HepG2 (cell line): Measurements from ENCODE around the gene RNPEPL1. TPM values are rescaled to one million over a fixed set of nuclear protein-coding genes. Genes with fewer than 3 reads are reported as not detected.

Experiments
- ATAC-seq: fragments of 200-7000 bp; cut with Tn5 transposase; 3 replicates; pipeline ENCODE4 v1.9.1; 2020; ENCODE audit warnings: mild to moderate bottlenecking, moderate library complexity
- BruUV-seq: library from RNA; stranded (reverse); fragments of 400-500 nt; replicated peaks from 2 replicates; lab custom pipeline; 2021; lab: Mats Ljungman, UMichigan
- CTCF ChIA-PET: fragments of 300-600 bp; formaldehyde crosslinking; extraction: SDS; loops from one replicate; lab custom pipeline; 2021; ENCODE audit warnings: low total read pairs, inconsistent platforms, low intra/inter-chr PET ratio; lab: Yijun Ruan, JAX
- POLR2A ChIA-PET: fragments of 350-600 bp; sonication (Branson Sonifier 250); formaldehyde crosslinking; loops from one replicate; lab custom pipeline; 2020; ENCODE audit warnings: antibody characterized with exemption, inconsistent platforms; lab: Yijun Ruan, JAX
- DNase-seq: peaks from one replicate; pipeline ENCODE4 v3.0.0-alpha.2; 2015; ENCODE audit warnings: low spot score
- FAIRE-seq: peaks from 3 replicates; lab custom pipeline; 2011; peaks lifted over from hg19 to GRCh38; lab: Jason Lieb, UNC
- H2AFZ ChIP-seq: one replicate; pipeline ENCODE4 v1.6.1; 2011; ENCODE audit warnings: low read length, inconsistent platforms
- H3K27ac ChIP-seq: fragments of 300-600 bp; 3 replicates; pipeline ENCODE4 v1.8.0; 2011; ENCODE audit warnings: mixed run types, mild to moderate bottlenecking, mixed read lengths, low read length, inconsistent platforms; ENCODE audit not compliant: insufficient read depth; ENCODE audit errors: extremely low read length
- H3K27me3 ChIP-seq, 2 experiments: fragments of 200-600 bp in 1 of 2; 2 replicates in 1 of 2; 3 replicates in 1 of 2; pipeline versions ENCODE4 v1.6.0 to v1.8.0; 2011; ENCODE audit warnings: low read length in 2 of 2, mild to moderate bottlenecking in 2 of 2, moderate library complexity in 2 of 2, inconsistent platforms in 1 of 2; ENCODE audit not compliant: insufficient read depth in 2 of 2, control insufficient read depth in 1 of 2
- H3K36me3 ChIP-seq, 2 experiments: fragments of 200-600 bp in 1 of 2; replicated peaks in 1 of 2; 2 replicates in 1 of 2; 3 replicates in 1 of 2; pipeline versions ENCODE4 v1.5.1 to v1.8.0; 2011; ENCODE audit warnings: low read length in 2 of 2, inconsistent platforms in 1 of 2; ENCODE audit not compliant: insufficient read depth in 2 of 2, control insufficient read depth in 1 of 2
- H3K4me1 ChIP-seq: 2 replicates; pipeline ENCODE4 v1.5.1; 2012; ENCODE audit warnings: low read length, inconsistent platforms; ENCODE audit not compliant: insufficient read depth
- H3K4me2 ChIP-seq: 2 replicates; pipeline ENCODE4 v1.6.0; 2011; ENCODE audit warnings: low read depth, low read length, inconsistent platforms
- H3K4me3 ChIP-seq, 3 experiments: fragments of 200-600 bp in 1 of 3; sonication (generic), shearing (Covaris generic) in 1 of 3; replicated peaks in 1 of 3; 2 replicates each; pipeline ENCODE4 v1.5.1; 2011 to 2016; ENCODE audit warnings: low read length in 3 of 3, inconsistent platforms in 2 of 3, low read depth in 2 of 3, mild to moderate bottlenecking in 2 of 3, control low read depth in 1 of 3, mixed read lengths in 1 of 3; ENCODE audit not compliant: insufficient read depth in 1 of 3
- H3K79me2 ChIP-seq: one replicate; pipeline ENCODE4 v1.6.1; 2011; ENCODE audit warnings: low read length, inconsistent platforms; ENCODE audit not compliant: insufficient read depth
- H3K9ac ChIP-seq: 2 replicates; pipeline ENCODE4 v1.6.0; 2011; ENCODE audit warnings: mild to moderate bottlenecking, low read depth, low read length, inconsistent platforms; ENCODE audit not compliant: insufficient read depth
- H3K9me3 ChIP-seq: 2 replicates; pipeline ENCODE4 v1.5.1; 2012; ENCODE audit warnings: mild to moderate bottlenecking, low read length
- H4K20me1 ChIP-seq: 2 replicates; pipeline ENCODE4 v1.6.0; 2011; ENCODE audit warnings: inconsistent platforms, mild to moderate bottlenecking, low read length, moderate library complexity; ENCODE audit not compliant: insufficient read depth
- AGO2 ChIP-seq: fragments of 200-400 bp; formaldehyde crosslinking; optimal IDR thresholded peaks from 2 replicates; pipeline ENCODE3; 2017; ENCODE audit warnings: mild to moderate bottlenecking, low read depth, low read length, moderate library complexity
- CENPX ChIP-seq: sonication (generic); formaldehyde crosslinking; IDR thresholded peaks from 2 replicates; pipeline ENCODE4 v1.9.0; 2021; ENCODE audit warnings: mild to moderate bottlenecking, missing genetic modification reagents, moderate library complexity
- CTCF ChIP-seq: sonication (generic); formaldehyde crosslinking; IDR thresholded peaks from 2 replicates; pipeline ENCODE4 v1.5.0; 2020; ENCODE audit warnings: mild to moderate bottlenecking, missing genetic modification reagents, moderate library complexity
- ELF1 ChIP-seq: sonication (generic); formaldehyde crosslinking; IDR thresholded peaks from 2 replicates; pipeline ENCODE4 v1.4.0; 2020; ENCODE audit warnings: missing genetic modification reagents
- HES4 ChIP-seq: sonication (generic); formaldehyde crosslinking; IDR thresholded peaks from 2 replicates; pipeline ENCODE4 v1.9.0; 2021; ENCODE audit warnings: mild to moderate bottlenecking, missing genetic modification reagents, borderline replicate concordance
- HNRNPK ChIP-seq: fragments of 200-400 bp; formaldehyde crosslinking; IDR thresholded peaks from 2 replicates; pipeline ENCODE4 v1.6.1; 2018; ENCODE audit warnings: low read length, low read depth, moderate library complexity, mild to moderate bottlenecking; ENCODE audit not compliant: poor library complexity, severe bottlenecking
- IRX3 ChIP-seq: sonication (generic); formaldehyde crosslinking; IDR thresholded peaks from 2 replicates; pipeline ENCODE4 v1.8.1; 2023; ENCODE audit warnings: mild to moderate bottlenecking, low read depth, missing genetic modification reagents, borderline replicate concordance
- KDM2A ChIP-seq: sonication (generic); formaldehyde crosslinking; IDR thresholded peaks from 2 replicates; pipeline ENCODE4 v1.4.0; 2020; ENCODE audit warnings: low read depth, missing genetic modification reagents, borderline replicate concordance
- MBD4 ChIP-seq: IDR thresholded peaks from 2 replicates; pipeline ENCODE4 v1.6.1; 2012; ENCODE audit warnings: low read length, inconsistent platforms, borderline replicate concordance
- NCOR1 ChIP-seq: fragments of 200-600 bp; sonication (generic); IDR thresholded peaks from 2 replicates; pipeline ENCODE4 v1.7.0; 2017; ENCODE audit warnings: antibody characterized with exemption, low read length, borderline replicate concordance
- NFE2 ChIP-seq: sonication (generic); formaldehyde crosslinking; IDR thresholded peaks from 2 replicates; pipeline ENCODE4 v1.4.0; 2020; ENCODE audit warnings: missing genetic modification reagents
- PTBP1 ChIP-seq: fragments of 200-400 bp; formaldehyde crosslinking; IDR thresholded peaks from 2 replicates; pipeline ENCODE4 v1.6.1; 2018; ENCODE audit warnings: low read length, low read depth; ENCODE audit not compliant: poor library complexity, severe bottlenecking
- SRSF1 ChIP-seq: fragments of 200-400 bp; formaldehyde crosslinking; optimal IDR thresholded peaks from 2 replicates; pipeline ENCODE3; 2017; ENCODE audit warnings: mild to moderate bottlenecking, low read depth, low read length, moderate library complexity
- TFDP1 ChIP-seq: IDR thresholded peaks from 2 replicates; pipeline ENCODE4 v1.6.1; 2016; ENCODE audit warnings: missing compliant biosample characterization, missing genetic modification reagents, borderline replicate concordance
- TGIF2 ChIP-seq: IDR thresholded peaks from 2 replicates; pipeline ENCODE4 v1.6.1; 2016; ENCODE audit warnings: control low read depth, missing compliant biosample characterization
- ZMYM3 ChIP-seq: sonication (generic); formaldehyde crosslinking; IDR thresholded peaks from 2 replicates; pipeline ENCODE4 v1.5.1; 2020; ENCODE audit warnings: mild to moderate bottlenecking, missing genetic modification reagents
- ZNF777 ChIP-seq: sonication (generic); formaldehyde crosslinking; IDR thresholded peaks from 2 replicates; pipeline ENCODE4 v1.4.0; 2020; ENCODE audit warnings: missing genetic modification reagents
- ZNF792 ChIP-seq: IDR thresholded peaks from 2 replicates; pipeline ENCODE4 v1.6.1; 2016
- ZNF83 ChIP-seq: sonication (generic); formaldehyde crosslinking; IDR thresholded peaks from 2 replicates; pipeline ENCODE4 v1.4.0; 2020; ENCODE audit warnings: missing genetic modification reagents, mild to moderate bottlenecking, borderline replicate concordance
- WGBS: methylation state at CpG from one replicate; pipeline ENCODE4 v1.1.6; 2017; ENCODE audit warnings: low lambda C conversion rate; 5-methylcytosine and 5-hydroxymethylcytosine counted together
- in situ Hi-C: cut with HindIII; loops from 2 replicates; pipeline ENCODE4 v1.10.0; 2017; ENCODE audit warnings: low pct_unique_long_range_greater_than_20kb; ENCODE audit not compliant: extremely low pct_ligation_motif_present
- intact Hi-C: fragments of 100-400 bp; cut with micrococcal nuclease; formaldehyde crosslinking; loops from one replicate; pipeline ENCODE4 v1.10.0; 2022; ENCODE audit not compliant: unreplicated experiment
- polyA plus RNA-seq, 8 experiments: library from polyadenylated mRNA; depleted of rRNA in 3 of 8; stranded (reverse) in 7 of 8; unstranded in 1 of 8; fragments of >200 nt; fragmentation: Illumina TruSeq in 4 of 8; extraction: Trizol in 4 of 8; gene quantifications; 2 replicates each; pipeline versions ENCODE4 v1.2.1 to v1.2.3, GENCODE V29; 2011 to 2016; ENCODE audit warnings: low read depth in 4 of 8, missing spikeins in 1 of 8, mixed read lengths in 1 of 8; ENCODE audit not compliant: insufficient read depth in 1 of 8
- total RNA-seq, 5 experiments: library from RNA; depleted of rRNA; stranded (reverse); fragments of >200 nt; fragmentation: Illumina TruSeq; extraction: Trizol; gene quantifications; 2 replicates each; pipeline ENCODE4 v1.2.3, GENCODE V29; 2016; ENCODE audit warnings: low read depth in 1 of 5

Gene RNPEPL1
- total and polyA plus RNA-seq, 2 of the 13 experiments (the other 11 are each of a cell fraction or from before 2014, with no cell fraction given): 13.0 to 18.0 TPM

- TF ChIP-seq ELF1 (CRISPR knock-in tag) (peak; percentile 21; the same call in 1 of the 2 replicates), ZNF83 (CRISPR knock-in tag) (no peak), ZNF777 (CRISPR knock-in tag) (no peak)
Observed at GRCh38 chr2:240624011-240624949, 56.0 kb downstream of the RNPEPL1 start (continued).

- peak within 1 kb of the TSS; percentile 74 for H3K9ac ChIP-seq
- in situ Hi-C loops: no loop called here
- peak within 1 kb of the TSS; percentile 70 for H3K4me2 ChIP-seq
- peaks cover 47% of the 10 kb centered on the region for H3K4me1 ChIP-seq
- no TSS peak for BruUV-seq
- no peak for FAIRE-seq
- no peak within 1 kb of the TSS for H2AFZ ChIP-seq
- CTCF ChIA-PET: interaction anchor here (0.9 kb wide), 1 partner anchor 20 kb away, joined by 3 read pairs; no protein-coding TSS in a partner anchor
- no peak for ATAC-seq
- H3K27me3 ChIP-seq: no peaks in the 10 kb centered on the region; a peak in 1 of 5 replicates
- POLR2A ChIA-PET: interaction anchor here (0.6 to 7.1 kb wide), 3 partner anchors 20 to 60 kb away, joined by 3 to 46 read pairs (median 6); no protein-coding TSS in a partner anchor
- DNase-seq: no peak
- peak within 1 kb of the TSS; percentile 92 for H3K27ac ChIP-seq
- no peaks in the 10 kb centered on the region for H4K20me1 ChIP-seq
- peak within 1 kb of the TSS in 1 of 3 experiments; percentile 51; a peak in 1 of 6 replicates for H3K4me3 ChIP-seq
- H3K79me2 ChIP-seq: no peaks in the 10 kb centered on the region
- 75% methylated on average over 20 of the region's 23 CpGs for whole genome bisulfite sequencing
- H3K9me3 ChIP-seq: no peaks in the 10 kb centered on the region
- intact Hi-C loops: no loop called here
- H3K36me3 ChIP-seq: peaks cover 2 to 8% of the 10 kb centered on the region in 2 experiments; a peak in 4 of 5 replicates
- TF ChIP-seq SRSF1 (no peak), PTBP1 (no peak), HNRNPK (no peak), TGIF2 (no peak), MBD4 (no peak), ZNF792 (CRISPR knock-in tag) (no peak), CTCF (no peak), AGO2 (peak; percentile 84), ZMYM3 (CRISPR knock-in tag) (no peak), IRX3 (CRISPR knock-in tag) (no peak), HES4 (CRISPR knock-in tag) (no peak), TFDP1 (CRISPR knock-in tag) (no peak), CENPX (no peak), NFE2 (CRISPR knock-in tag) (no peak), KDM2A (CRISPR knock-in tag) (no peak), NCOR1 (no peak)
Observed at GRCh38 chr2:240624950-240625621, 56.8 kb downstream of the RNPEPL1 start, which contains the start of gene GPR35. TSS of gene GPR35 (plus strand) at chr2:240625480. CDS start at chr2:240629953, 4,473 bp downstream.
